NCI-H345 treated with DMSO at 0.1 percent for 48 hours (cell line): ENCODE measurements around the gene NHERF1.

Experiments used
- DNase-seq: peaks from one replicate; lab custom pipeline; 2025; ENCODE audit not compliant: unreplicated experiment; lab: John Stamatoyannopoulos, UW

NHERF1 gene

GRCh38 chr17:74767111-74767516, 18.7 kb downstream of the NHERF1 start:
- DNase-seq: no peak

- no peak for DNase-seq
Observed at GRCh38 chr17:74768069-74768762, 19.8 kb downstream of the NHERF1 start.

- no peak for DNase-seq
Observed at GRCh38 chr17:74768763-74769114, 20.3 kb downstream of the NHERF1 start.

- no peak for DNase-seq
Observed at GRCh38 chr17:74769266-74769855, 20.9 kb downstream of the NHERF1 start.

GRCh38 chr17:74769856-74770497, 21.5 kb downstream of the NHERF1 start:
- DNase-seq: no peak

GRCh38 chr17:74770498-74771318, 22.3 kb downstream of the NHERF1 start:
- peak; percentile 29 for DNase-seq

GRCh38 chr17:74771319-74771914, 23.0 kb downstream of the NHERF1 start:
- no peak for DNase-seq

- DNase-seq: no peak
Observed at GRCh38 chr17:74772053-74772452, 23.6 kb downstream of the NHERF1 start.

GRCh38 chr17:74773414-74773813, 25.0 kb downstream of the NHERF1 start:
- no peak for DNase-seq

GRCh38 chr17:74773871-74774286, 25.5 kb downstream of the NHERF1 start:
- DNase-seq: no peak

GRCh38 chr17:74775409-74776043, 27.1 kb downstream of the NHERF1 start:
- DNase-seq: no peak

GRCh38 chr17:74776044-74776962, 27.9 kb downstream of the NHERF1 start, which contains the start of gene NAT9:
NAT9 (minus strand) TSS chr17:74776345; CDS start chr17:74775698, 647 bp downstream.
- peak; percentile 98 for DNase-seq

GRCh38 chr17:74776990-74777389, 28.6 kb downstream of the NHERF1 start:
- no peak for DNase-seq

- no peak for DNase-seq
Observed at GRCh38 chr17:74777901-74778515, 29.6 kb downstream of the NHERF1 start.

GRCh38 chr17:74778960-74779359, 30.5 kb downstream of the NHERF1 start:
- DNase-seq: no peak

- DNase-seq: no peak
Observed at GRCh38 chr17:74779501-74779900, 31.1 kb downstream of the NHERF1 start.

- no peak for DNase-seq
Observed at GRCh38 chr17:74779948-74780400, 31.5 kb downstream of the NHERF1 start.

- DNase-seq: no peak
Observed at GRCh38 chr17:74780443-74781238, 32.2 kb downstream of the NHERF1 start.
